PFSK-1 (cell line): ENCODE results near the gene KANSL1L.

Source experiments
- FOXP2 ChIP-seq: optimal IDR thresholded peaks from 2 replicates; pipeline ENCODE3; 2011; ENCODE audit warnings: borderline replicate concordance, control low read depth, inconsistent platforms; ENCODE audit not compliant: insufficient read depth; ENCODE audit errors: extremely low read length, extremely low read depth
- POLR2AphosphoS5 ChIP-seq: IDR thresholded peaks from 2 replicates; pipeline ENCODE4 v1.6.1; 2012; ENCODE audit warnings: low read depth, mild to moderate bottlenecking, control low read depth, low read length, moderate library complexity
- SIN3A ChIP-seq: IDR thresholded peaks from 2 replicates; pipeline ENCODE4 v1.6.1; 2012; ENCODE audit warnings: mild to moderate bottlenecking, low read length, moderate library complexity, borderline replicate concordance; ENCODE audit not compliant: insufficient read depth
- TAF1 ChIP-seq: IDR thresholded peaks from 2 replicates; pipeline ENCODE4 v1.6.1; 2012; ENCODE audit warnings: low read length, control low read depth, borderline replicate concordance; ENCODE audit not compliant: insufficient read depth
- TF ChIP-seq, protein P1 (sequence below), 2 experiments: IDR thresholded peaks; 2 replicates each; pipeline versions ENCODE4 v1.6.1 to v1.8.0; 2011 to 2012; ENCODE audit warnings: low read depth in 2 of 2, low read length in 2 of 2, control low read depth in 1 of 2, inconsistent platforms in 1 of 2, mild to moderate bottlenecking in 1 of 2, moderate library complexity in 1 of 2; ENCODE audit not compliant: insufficient read depth in 1 of 2

DNA sequence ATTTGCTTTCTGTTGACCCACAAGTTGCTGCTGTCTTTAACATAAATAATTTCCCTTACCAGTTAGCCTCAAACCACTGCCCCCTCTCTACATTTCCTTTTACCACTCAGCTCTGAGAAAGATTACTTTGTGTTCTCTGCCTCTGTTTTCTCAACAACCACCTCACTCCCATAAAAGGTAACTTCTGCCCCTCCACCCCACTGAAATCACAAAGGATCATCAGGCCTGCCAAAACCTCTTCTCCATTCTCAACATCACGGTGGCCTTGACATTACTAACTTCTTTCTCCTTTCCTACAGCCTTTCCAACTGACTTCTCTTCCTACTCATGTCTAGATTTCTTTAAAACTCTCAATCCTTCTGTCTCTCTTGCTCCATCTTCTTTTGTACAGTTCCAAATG is 43.9 kb upstream of the KANSL1L start:
- TF ChIP-seq, protein P1, sequence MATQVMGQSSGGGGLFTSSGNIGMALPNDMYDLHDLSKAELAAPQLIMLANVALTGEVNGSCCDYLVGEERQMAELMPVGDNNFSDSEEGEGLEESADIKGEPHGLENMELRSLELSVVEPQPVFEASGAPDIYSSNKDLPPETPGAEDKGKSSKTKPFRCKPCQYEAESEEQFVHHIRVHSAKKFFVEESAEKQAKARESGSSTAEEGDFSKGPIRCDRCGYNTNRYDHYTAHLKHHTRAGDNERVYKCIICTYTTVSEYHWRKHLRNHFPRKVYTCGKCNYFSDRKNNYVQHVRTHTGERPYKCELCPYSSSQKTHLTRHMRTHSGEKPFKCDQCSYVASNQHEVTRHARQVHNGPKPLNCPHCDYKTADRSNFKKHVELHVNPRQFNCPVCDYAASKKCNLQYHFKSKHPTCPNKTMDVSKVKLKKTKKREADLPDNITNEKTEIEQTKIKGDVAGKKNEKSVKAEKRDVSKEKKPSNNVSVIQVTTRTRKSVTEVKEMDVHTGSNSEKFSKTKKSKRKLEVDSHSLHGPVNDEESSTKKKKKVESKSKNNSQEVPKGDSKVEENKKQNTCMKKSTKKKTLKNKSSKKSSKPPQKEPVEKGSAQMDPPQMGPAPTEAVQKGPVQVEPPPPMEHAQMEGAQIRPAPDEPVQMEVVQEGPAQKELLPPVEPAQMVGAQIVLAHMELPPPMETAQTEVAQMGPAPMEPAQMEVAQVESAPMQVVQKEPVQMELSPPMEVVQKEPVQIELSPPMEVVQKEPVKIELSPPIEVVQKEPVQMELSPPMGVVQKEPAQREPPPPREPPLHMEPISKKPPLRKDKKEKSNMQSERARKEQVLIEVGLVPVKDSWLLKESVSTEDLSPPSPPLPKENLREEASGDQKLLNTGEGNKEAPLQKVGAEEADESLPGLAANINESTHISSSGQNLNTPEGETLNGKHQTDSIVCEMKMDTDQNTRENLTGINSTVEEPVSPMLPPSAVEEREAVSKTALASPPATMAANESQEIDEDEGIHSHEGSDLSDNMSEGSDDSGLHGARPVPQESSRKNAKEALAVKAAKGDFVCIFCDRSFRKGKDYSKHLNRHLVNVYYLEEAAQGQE (IDR thresholded peaks at IDR 0.05; ENCODE audit: insufficient read depth in 1 of 2, low read depth in 2 of 2, low read length in 2 of 2), result no peak
- TF ChIP-seq TAF1 (no peak), POLR2AphosphoS5 (no peak), SIN3A (no peak), FOXP2 (no peak)
